ENCODE results near the gene ALDOC.

- TF ChIP-seq CTCF (optimal IDR thresholded peaks at IDR 0.05 in 1 of 3, IDR thresholded peaks at IDR 0.05 in 1 of 3, conservative IDR thresholded peaks at IDR 0.05 in 1 of 3; ENCODE audit: extremely low read depth in 1 of 3, insufficient read depth in 2 of 3, low read length in 3 of 3) (no peak), EZH2 (IDR thresholded peaks at IDR 0.05; ENCODE audit: low read length) (no peak)
Observed at GRCh38 chr17:28527859-28528258, 48.8 kb downstream of the ALDOC start.
